ENCODE results near the gene RASA2. TPM values are rescaled to one million over a fixed set of nuclear protein-coding genes. Genes with fewer than 3 reads are reported as not detected.
"Not testable (repeated sequence)": the region's sequence is repeated elsewhere in the genome, so short reads cannot be mapped to it uniquely, and the experiment has no call there.

RASA2 gene
- total and polyA plus RNA-seq, 2 experiments from 2014 or later, result 6.3 to 18.0 TPM

DNA sequence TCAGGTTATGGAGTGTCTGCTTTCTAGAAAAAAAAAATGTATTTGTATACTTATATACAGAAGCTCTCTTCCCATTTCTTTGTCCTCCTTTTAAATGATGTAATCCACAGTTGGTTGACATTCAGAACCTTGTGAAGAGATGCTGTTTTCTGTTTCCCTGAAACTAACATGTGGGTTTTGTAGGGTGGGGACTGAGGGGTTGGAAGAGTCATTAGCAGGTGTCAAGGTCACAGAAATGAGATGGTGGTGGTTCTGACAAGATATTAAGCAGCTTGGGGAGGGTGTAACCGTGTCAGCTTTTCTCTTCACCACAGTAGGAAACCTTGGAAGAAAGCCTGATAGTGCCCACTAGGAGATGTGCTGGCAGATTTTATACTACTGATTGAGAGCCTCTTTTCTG, 2.4 kb downstream of the RASA2 start:
- Histone ChIP-seq H3K9me3 (ENCODE audit: low read depth) (no peaks in the 10 kb centered on the region), H3K36me3 (no peaks in the 10 kb centered on the region), H3K4me1 (ENCODE audit: low read depth) (peaks cover 9% of the 10 kb centered on the region), H3K27ac (no peak overlapping the region), H3K27me3 (no peaks in the 10 kb centered on the region), H3K4me3 (no peak overlapping the region)
- DNase-seq (ENCODE audit: low read depth in 1 of 2, low spot score in 1 of 2), result no peak
- TF ChIP-seq, protein P1, sequence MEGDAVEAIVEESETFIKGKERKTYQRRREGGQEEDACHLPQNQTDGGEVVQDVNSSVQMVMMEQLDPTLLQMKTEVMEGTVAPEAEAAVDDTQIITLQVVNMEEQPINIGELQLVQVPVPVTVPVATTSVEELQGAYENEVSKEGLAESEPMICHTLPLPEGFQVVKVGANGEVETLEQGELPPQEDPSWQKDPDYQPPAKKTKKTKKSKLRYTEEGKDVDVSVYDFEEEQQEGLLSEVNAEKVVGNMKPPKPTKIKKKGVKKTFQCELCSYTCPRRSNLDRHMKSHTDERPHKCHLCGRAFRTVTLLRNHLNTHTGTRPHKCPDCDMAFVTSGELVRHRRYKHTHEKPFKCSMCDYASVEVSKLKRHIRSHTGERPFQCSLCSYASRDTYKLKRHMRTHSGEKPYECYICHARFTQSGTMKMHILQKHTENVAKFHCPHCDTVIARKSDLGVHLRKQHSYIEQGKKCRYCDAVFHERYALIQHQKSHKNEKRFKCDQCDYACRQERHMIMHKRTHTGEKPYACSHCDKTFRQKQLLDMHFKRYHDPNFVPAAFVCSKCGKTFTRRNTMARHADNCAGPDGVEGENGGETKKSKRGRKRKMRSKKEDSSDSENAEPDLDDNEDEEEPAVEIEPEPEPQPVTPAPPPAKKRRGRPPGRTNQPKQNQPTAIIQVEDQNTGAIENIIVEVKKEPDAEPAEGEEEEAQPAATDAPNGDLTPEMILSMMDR (IDR thresholded peaks at IDR 0.05; ENCODE audit: low read depth, low read length), result no peak

DNA sequence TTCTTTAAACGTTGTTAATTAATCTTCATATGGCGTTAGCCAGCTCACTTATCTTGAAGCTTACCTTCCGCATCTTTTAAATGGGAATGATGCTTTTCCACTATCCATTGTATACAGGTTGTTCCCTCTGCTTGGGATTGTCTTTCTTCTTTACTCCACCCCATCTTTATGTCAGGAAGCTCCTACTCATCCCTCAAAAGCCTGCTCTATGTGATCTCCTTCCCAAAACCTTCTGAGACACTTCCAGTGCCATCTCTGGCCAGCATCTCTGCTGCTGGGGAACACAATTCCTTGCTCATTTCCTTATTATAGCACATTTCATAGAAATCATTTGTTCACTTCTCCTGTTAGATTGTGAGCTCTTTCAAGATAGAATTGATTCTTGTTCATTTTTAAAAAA, 4.3 kb downstream of the RASA2 start:
- H3K27me3 ChIP-seq, result no peaks in the 10 kb centered on the region
- no peaks in the 10 kb centered on the region for H3K36me3 ChIP-seq
- no peak overlapping the region for H3K4me3 ChIP-seq
- no peak for DNase-seq (ENCODE audit: low read depth in 1 of 2, low spot score in 1 of 2)
- H3K9me3 ChIP-seq (ENCODE audit: low read depth), result no peaks in the 10 kb centered on the region
- no peak overlapping the region for H3K27ac ChIP-seq
- peaks cover 9% of the 10 kb centered on the region for H3K4me1 ChIP-seq (ENCODE audit: low read depth)
- TF ChIP-seq, protein P1 (IDR thresholded peaks at IDR 0.05; ENCODE audit: low read depth, low read length), result no peak

DNA sequence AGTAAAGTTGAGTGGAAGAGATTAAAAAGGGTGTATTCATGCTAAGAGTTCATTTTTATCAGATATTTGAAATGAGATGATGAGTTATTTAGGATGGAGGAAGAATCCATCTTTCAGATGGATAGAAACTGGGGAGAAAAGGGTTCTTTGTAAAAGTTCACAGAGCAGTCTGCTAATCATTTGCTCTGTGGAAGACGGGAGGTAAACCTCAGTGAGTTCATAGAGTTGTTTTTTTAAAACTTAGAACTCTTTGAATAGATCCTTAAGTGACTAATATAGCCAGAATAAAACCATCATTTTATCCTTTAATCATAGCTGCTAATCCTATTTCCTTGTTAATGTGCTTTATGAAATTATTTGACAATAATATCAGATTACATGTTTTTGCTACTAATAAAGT, 5.1 kb downstream of the RASA2 start:
- no peak for DNase-seq (ENCODE audit: low read depth in 1 of 2, low spot score in 1 of 2)
- TF ChIP-seq, protein P1 (IDR thresholded peaks at IDR 0.05; ENCODE audit: low read depth, low read length), result no peak
- no peaks in the 10 kb centered on the region for H3K36me3 ChIP-seq
- H3K27ac ChIP-seq, result no peak overlapping the region
- H3K4me3 ChIP-seq, result no peak overlapping the region
- peaks cover 7% of the 10 kb centered on the region for H3K4me1 ChIP-seq (ENCODE audit: low read depth)
- H3K9me3 ChIP-seq (ENCODE audit: low read depth), result no peaks in the 10 kb centered on the region
- H3K27me3 ChIP-seq, result no peaks in the 10 kb centered on the region

DNA sequence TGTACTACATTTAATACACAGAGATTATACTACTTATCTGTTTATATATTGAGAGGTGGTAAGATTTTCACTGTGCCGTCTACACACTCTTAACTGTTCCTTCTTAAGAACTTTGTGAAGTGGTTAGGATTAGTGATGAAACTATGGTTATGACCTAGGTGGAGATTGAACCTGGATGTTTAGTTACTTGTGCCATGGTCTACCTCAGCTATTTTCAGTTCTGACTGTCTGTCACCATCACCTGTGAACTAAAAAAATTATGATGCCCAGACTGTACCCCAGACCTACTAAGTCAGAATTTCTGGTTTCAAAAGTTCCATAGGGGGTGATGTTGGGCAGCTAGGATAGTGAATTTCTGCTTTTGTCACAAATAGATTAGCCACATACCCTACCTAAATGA, 6.4 kb downstream of the RASA2 start:
- Histone ChIP-seq H3K9me3 (ENCODE audit: low read depth) (no peaks in the 10 kb centered on the region), H3K4me3 (no peak overlapping the region), H3K27ac (no peak overlapping the region), H3K36me3 (no peaks in the 10 kb centered on the region), H3K4me1 (ENCODE audit: low read depth) (peaks cover 5% of the 10 kb centered on the region), H3K27me3 (no peaks in the 10 kb centered on the region)
- TF ChIP-seq, protein P1 (IDR thresholded peaks at IDR 0.05; ENCODE audit: low read depth, low read length), result no peak
- no peak for DNase-seq (ENCODE audit: low read depth in 1 of 2, low spot score in 1 of 2)

DNA sequence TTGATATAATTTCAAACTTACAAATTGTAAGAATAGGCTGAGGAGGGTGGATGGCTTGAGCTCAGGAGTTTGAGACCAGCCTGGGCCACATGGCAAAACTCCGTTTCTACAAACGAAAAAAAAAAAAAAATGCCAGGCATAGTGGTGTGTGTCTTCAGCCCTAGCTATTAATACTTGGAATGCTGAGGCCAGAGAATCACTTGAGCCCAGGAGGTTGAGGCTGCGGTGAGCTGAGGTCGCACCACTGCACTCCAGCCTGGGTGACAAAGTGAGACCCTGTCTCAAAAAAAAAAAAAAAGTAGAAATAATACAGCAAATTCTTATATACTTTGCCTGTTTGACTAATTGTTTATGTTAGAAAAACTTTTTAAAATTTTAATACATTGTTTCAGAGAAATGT, 10.8 kb downstream of the RASA2 start:
- not testable (repeated sequence) for H3K4me1 ChIP-seq (ENCODE audit: low read depth); H3K36me3 ChIP-seq; H3K9me3 ChIP-seq (ENCODE audit: low read depth); H3K27me3 ChIP-seq; H3K4me3 ChIP-seq; DNase-seq (ENCODE audit: low read depth in 1 of 2, low spot score in 1 of 2); H3K27ac ChIP-seq

DNA sequence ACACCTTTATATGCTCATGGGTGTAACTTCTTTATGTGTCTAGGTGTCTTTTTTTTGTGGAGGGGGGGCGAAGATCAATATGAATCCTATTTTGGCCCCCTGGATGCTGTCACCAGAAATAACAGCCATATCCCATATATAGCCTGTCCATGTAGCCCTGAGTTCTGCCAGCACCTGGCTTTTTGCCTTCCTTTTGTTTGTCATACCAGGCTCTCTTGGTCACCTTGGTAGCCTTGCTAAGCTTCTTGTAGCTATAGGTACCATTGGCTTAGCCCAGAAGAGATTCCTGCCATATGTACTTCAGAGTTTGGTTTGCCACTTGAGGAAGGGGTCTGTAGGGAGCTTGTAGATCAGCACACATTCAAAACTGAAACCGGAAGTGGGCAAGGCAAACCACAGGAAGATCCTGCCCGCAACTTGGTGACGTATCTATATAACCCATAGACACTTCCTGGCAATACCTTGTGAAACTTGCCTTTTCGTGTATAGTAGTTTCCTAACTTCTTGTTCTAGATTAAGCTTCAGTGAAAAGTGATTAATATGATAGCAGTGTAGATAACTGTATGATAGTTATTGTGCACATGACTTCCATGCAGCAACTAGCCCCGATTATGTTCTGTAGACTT, 11.9 kb downstream of the RASA2 start:
- Histone ChIP-seq H3K27ac (no peak overlapping the region), H3K36me3 (no peaks in the 10 kb centered on the region), H3K4me1 (ENCODE audit: low read depth) (peaks cover 8% of the 10 kb centered on the region), H3K27me3 (no peaks in the 10 kb centered on the region), H3K4me3 (no peak overlapping the region), H3K9me3 (ENCODE audit: low read depth) (no peaks in the 10 kb centered on the region)
- DNase-seq (ENCODE audit: low read depth in 1 of 2, low spot score in 1 of 2), result peak in 1 of 2 donors; percentile 69
- TF ChIP-seq, protein P1 (IDR thresholded peaks at IDR 0.05; ENCODE audit: low read depth, low read length), result no peak

Data from cardiac muscle cell (in vitro differentiated cells and primary cell).